SHP77 (cell line): ENCODE data around the gene ABAT.
A peak's percentile ranks its signal among the peaks of the same experiment; 100 is the strongest.
"Not testable (repeated sequence)": the region's sequence is repeated elsewhere in the genome, so short reads cannot be mapped to it uniquely, and the experiment has no call there.

Experiments
- DNase-seq, 2 experiments: peaks; one replicate each; lab custom pipeline; 2025; lab: John Stamatoyannopoulos, UW

Gene ABAT

DNA sequence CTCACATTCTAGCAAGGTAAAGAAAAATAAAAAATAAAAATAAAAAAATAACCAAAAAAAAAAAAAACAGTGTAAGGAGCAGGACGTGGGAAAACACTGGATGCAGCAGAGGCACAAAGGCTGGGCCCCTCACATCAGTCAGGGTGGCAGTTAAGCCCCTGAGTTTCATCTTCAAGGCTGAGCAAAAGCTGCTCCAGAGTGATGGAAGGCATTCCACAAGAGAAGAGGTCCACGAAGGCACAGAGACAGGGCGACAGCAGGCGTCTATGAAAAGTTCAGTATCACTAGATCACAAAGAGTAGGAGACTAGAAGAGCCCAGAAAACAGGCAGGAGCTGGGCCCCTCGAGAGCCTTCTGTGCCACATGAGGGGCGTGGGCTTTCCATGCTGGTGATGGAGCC is 111.0 kb downstream of the ABAT start:
- DNase-seq = no peak

DNA sequence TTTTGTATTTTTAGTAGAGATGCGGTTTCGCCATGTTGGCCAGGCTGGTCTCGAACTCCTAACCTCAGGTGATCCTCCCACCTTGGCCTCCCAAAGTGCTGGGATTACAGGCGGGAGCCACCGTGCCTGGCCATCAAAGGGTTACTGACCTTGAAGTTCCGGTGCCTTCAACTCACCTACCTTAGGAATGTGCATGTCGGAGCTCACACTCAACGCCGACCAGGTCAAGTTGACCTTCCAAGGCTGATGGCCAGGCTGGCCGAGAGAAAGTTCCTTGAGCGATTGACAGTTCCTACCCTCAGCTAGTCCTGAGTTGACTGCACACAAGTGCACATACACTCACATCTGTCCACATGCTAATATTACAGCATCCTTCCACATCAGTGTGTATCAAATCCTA is 111.9 kb downstream of the ABAT start:
- DNase-seq = not testable (repeated sequence)

DNA sequence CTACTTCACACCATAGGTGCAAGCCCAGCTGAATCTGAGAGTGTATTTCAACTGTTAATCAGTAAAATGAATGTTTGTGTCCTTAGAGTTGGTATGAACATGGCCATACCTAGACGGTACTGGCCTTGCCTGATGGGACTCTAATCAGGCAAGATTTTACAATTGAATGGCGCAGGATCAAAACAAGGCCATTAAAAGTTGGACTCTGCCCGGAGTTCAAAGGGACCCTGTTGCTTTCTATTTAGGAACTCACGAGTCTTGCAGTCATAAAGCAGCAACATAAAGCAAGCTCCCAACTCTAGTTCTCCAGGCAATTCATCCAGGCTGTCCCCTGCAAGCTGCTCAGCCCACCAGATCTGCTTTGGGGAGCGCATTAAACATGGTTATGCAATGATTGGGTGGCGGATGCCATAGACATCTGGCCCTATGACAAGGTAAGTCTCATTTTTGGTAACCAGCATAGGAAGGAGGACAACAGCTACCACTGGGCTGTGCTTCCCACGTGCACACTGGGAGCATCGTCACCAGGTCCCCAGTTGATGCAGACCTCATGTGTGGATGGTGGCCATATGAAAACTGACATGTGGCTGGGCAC is 114.3 kb downstream of the ABAT start:
- no peak for DNase-seq

DNA sequence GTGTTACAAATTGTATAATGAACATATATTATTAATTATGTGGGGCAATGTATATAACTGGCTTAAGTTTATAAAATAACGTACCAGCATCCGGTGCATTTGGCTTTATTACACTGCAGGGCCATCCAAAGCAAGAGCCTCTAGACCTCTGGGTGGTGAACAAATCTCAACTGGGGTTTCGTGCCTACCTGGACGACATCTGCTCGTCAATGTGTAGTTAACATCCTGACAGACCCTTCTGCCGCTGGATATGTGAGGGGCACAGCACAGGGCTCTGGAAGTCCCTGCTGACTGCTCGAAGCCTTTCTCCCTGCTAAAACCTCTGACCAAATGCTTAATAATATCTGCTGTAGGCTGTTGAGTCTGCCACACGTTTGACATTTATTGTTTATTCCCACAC is 120.7 kb downstream of the ABAT start:
- DNase-seq = no peak

DNA sequence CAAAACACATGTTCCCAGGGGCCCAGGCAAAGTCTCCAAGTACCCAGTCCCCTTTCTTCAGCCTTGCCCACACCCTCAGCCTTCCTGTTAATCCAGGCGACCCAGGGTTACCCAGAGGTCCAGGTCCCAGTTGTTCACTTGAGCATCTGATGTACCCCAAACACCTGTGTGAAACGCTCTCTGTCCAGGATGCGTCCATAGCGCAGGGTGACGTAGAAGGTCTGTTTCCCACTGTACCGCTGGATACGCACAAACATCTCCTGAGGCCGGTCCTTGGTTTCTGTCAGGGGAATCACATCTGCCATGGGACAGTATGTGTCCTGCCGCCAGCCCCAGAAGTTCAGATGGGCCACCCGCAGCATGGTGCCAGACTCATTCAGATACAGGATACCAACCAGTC is 121.4 kb downstream of the ABAT start:
- DNase-seq = no peak

DNA sequence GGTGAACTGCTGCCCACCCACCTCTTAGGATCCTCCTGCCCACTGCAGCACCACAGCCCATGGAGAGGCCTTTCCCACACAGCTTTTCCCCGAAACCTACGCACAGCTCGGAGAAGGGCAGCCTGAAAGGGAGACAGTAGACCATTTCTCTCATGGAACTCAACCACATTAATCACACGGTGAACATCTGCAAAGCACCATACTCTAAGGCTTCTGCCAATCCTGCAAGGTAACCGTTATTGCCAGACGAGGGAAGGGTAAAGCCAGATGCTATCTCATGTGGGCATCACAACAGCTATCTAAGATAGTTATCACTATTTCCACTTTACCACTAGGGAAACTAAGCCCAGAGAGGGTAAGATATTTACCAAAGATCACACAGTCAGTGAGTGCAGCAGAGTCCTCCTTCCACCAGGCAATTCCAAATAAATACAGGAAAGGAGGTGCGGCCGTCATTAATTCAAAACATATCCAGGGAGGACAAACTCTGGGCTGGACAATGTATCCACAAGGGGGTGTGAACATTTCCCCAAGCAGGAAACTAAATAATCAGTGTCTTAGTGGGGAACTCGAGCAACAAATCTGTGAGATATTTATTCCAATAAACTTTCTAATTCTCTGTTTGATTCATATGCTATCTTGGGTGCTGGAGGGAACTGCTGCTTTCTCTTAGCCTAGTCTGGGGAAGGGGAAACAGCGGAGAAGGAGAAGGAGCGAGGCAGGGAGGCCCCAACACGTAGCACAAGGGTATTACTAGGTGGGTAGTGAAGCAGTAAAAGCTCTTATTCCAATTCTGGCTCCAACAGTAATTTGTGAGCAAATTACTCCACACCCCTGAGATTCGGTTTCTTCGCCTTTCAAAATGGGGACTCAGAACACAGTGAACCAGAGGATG is 122.3 kb downstream of the ABAT start:
- no peak for DNase-seq

DNA sequence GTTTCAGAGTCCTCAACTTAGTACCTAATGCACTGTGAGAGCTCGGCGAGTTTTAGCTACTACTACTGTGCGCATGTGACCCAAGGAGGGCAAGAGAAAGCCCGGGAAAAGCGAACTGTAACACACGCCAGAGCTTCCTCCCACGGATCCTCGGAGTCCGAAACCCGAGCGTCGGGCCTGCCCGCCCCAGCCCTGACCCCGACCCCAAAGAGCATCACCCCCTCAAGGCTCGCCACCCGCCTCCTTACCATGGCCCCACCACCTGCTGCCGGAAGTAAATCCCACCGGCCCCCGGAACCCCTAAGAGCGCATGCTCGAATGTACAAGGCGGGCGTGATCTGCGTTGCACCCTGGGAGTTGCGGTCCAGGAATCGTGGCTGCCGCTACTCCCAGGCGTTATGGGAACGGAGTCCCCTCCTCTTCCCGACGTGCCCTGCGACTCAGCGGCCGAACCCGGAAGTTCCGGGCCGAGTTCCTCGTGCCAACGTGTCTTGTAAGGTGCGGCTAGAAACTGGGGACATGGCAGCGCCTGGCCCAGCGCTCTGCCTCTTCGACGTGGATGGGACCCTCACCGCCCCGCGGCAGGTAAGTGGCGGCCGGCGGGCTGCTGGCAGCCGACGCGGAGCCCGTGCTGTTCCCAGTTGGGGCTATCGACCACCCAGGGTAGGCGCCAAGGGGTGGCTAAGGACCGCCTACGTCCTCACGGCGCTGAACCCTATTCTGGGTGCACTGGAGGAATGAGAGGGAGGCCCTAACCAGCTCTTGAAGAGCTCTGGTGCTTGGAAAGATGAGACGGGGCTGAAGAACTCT is 123.2 kb downstream of the ABAT start, which contains the start of the genes PMM2 and TMEM186:
Gene PMM2 (plus strand): TSS at position 476 of the 810 bp plus-strand sequence. CDS start 44 bp downstream, at position 520.
Gene TMEM186 (minus strand): TSS at position 276 of the 810 bp plus-strand sequence. CDS start 25 bp downstream, at position 251.
- peak; percentile 95 to 97 for DNase-seq

DNA sequence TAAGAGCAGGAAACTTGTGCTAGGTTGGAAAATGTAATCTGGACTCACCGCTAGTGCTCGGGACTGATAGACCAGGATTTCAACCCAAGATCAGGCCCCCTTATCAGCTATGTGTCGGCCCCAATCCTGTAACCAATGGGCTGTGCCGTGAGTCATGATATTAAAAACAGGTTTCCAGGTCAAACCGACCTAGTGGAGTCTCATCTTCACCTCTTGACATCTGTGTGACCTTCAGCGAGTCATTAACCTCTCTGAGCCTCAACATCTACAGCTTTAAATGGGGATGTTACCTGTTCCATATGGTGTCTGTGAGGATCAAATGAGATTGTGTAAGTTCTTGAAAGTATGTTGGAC is 123.7 kb downstream of the ABAT start:
- DNase-seq = no peak

DNA sequence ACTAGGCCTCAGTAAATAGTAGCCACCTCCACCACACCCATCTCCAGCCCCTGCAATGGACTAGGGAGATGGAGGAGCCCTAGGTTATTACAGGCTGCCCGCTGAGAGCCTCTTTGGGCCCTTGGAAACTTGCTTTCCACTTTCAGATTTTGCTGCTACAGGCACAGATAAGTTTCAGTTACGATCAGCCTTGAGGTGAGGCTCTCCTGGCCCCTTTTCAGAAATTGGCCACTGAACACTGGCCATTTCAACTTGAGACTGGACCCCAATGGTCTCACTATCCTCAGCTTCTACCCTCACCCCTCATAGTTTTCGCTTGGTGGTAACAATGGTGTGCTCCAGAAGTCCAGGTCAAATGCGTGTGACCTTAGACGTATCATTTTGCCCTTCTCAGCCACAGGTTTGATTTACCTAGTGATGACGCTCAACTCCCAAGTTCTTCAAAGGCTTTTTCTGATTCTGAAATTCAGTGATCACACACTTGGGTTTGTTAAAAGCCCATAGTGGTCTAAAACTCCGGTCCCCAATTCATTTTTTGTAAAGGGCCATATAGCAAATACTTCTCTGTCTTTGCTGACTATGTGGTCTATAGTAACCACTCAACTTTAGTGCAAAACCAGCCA is 124.2 kb downstream of the ABAT start:
- no peak for DNase-seq

DNA sequence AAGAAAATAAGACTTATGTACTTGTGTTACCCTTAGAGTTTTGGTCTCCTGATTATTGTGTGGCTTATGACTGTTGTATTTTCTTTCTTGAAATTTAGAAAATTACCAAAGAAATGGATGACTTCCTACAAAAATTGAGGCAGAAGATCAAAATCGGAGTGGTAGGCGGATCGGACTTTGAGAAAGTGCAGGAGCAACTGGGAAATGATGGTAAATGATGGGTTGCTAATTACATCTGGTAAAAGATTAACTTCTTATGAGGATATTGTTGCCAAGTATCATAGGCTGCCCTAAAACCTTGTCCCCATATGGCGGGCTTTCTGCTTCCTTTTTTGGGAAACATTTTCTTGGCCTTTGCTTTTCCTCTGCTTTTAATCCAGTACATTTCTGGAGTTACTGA is 127.3 kb downstream of the ABAT start:
- no peak for DNase-seq

DNA sequence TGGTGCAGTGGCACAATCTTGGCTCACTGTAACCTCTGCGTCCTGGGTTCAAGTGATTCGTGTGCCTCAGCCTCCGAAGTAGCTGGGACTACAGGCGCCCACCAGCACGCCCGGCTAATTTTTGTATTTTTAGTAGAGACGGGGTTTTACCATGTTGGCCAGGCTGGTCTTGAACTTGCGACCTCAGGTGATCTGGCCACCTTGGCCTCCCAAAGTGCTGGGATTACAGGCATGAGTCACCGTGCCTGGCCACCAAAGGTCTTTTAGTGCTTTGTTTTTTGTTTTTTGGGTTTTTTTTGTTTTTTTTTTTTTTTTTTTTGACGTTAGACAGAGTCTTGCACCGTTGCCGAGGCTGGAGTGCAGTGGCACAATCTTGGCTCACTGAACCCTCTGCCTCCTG is 129.3 kb downstream of the ABAT start:
- DNase-seq = not testable (repeated sequence)

DNA sequence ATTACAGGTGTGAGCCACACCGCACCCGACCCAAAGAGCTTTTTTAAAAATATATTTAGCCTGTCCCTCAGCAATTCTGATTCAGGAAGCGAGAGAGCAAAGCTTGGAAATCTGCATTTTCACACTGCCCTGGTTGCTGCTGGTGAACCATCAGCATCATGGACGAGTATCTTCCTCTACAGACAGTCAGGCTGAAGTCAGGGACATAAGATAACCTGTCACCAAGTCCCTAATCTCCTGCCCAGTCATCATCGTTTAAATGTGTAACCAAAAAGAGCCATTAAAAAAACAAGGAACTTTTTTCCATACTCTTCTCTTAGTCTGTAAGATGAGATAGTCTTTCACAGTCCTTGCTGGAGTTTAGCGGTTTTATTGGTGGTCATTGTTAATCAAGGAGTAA is 129.9 kb downstream of the ABAT start:
- no peak for DNase-seq

DNA sequence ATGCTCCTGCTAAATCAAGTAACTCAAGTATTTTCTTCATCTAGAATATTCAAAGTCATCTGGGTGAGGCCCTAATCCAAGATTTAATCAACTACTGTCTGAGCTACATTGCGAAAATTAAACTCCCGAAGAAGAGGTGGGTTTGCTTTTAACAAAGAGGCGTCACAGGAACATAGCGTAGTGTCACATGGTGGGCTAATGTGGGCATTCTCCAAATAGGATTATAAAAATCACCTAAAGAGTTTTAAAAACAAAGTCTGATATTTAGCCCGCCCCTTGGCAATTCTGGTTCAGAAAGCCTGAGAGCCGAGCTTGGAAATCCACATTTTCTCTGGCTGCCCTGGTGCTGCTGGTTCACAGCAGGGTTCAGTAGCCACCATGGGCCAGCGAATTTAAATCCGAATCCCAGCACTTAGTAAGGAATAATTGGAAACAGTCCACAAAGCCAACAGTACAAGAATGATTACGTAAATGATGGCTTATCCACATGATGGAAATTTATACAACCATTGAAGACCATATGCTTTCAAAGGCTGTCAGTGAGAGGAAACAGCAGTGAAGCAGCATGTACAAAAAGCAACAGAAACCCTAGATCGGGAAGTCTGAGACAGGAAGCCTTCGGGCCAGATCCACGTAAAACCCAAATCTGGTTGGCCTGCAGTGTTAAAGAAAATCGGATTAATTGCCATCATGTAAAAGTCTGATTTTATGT is 132.0 kb downstream of the ABAT start:
- DNase-seq = no peak

DNA sequence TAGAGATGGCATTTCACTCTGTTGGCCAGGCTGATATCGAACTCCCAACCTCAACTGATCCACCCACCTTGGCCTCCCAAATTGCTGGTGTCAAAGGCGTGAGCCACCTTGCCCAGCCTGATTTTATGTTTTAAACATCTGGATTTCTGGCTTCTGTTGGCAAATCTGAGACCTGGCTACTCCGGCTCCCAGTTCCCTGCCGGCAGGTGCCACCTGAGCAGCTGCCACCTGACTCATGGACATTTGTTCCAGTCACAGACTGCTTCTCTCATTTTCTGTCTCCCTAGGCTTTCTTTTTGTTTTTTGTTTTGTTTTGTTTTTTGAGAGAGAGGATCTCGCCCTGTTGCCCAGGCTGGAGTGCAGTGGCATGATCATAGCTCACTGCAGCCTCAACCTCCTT is 132.8 kb downstream of the ABAT start:
- no peak for DNase-seq

DNA sequence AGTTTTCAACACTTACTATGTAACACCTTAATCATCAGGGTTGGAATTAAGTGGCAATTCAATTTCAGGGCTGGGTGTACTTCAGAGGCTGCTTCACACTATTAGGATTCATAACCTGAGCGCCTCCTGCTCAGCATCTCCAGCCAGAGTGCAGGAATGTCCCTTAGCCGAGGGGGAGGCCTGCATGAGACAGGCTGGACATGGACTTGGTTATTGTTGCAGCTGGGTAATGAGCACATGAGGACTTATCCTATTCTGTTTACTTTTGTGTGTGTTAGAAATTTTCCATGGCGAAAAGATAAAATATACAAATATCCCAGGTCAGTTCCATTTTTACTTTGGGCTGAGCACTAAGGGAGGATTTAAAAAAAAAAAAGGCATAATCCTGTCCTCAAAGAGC is 133.6 kb downstream of the ABAT start:
- DNase-seq = no peak

DNA sequence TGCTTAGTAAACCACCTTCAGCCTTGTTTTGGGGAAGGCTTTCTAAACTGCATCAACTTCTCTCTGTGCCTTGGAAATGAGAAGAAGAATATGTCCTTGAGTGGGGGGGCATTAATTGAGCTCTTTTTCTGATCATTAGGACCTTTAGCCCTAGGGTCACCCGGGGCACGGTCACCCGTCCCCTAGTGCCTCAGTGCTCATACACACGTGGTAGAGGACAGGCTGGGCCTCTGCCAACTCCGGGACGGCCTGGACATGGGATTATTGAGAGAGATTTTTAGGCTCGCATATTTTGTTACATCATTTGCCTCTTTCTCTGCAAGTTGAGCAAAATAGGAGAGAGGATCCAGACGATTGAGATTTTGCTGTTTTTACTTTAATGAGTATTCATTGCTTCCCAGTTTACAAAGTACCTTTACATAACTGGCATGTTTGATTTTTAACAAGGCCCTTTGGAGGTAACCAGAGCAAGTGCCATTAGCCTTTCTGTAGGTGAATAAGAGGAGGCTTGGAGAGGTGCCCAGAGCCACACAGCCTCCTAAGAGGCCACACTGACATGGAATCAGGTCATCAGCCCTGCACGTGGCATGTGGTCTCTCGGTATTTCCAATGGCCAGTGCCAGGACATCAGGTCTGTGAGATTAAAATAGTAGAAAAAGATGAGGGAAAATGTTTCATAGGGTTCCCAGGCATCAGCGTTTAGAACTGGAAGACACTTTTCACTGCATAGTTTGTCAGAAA is 134.4 kb downstream of the ABAT start:
- DNase-seq = no peak

DNA sequence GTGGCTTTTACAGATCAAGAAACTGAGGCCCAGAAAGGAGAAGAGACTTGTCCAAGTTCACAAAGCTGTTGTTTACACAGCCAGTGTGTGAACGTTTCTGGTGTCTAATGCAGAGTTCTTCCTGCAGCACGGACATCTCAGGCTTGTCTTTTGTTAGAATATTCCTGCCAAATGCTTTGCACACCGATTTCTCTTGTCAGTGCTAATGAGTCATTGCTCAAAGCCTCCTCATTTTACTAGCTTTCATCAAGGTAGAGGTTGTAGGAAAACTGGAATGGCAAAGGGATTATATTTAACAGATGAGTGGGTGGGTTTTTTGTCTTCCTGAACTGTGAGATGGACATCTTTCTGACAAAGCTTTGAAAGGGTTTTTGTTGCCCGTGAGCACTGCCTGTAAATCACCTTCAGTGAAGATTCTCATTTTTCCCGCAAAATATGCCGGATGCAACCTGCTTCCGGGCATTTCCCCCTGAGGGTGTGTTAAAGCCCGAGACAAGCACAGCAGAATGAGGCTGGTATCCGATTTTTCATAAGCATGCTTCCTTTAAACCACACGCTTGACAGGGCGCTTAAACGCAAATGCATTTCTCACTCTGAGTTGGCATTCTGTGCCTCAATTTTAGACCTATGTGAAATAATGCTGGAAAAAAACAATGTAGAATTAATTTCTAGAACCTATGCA is 137.9 kb downstream of the ABAT start:
- no peak for DNase-seq

DNA sequence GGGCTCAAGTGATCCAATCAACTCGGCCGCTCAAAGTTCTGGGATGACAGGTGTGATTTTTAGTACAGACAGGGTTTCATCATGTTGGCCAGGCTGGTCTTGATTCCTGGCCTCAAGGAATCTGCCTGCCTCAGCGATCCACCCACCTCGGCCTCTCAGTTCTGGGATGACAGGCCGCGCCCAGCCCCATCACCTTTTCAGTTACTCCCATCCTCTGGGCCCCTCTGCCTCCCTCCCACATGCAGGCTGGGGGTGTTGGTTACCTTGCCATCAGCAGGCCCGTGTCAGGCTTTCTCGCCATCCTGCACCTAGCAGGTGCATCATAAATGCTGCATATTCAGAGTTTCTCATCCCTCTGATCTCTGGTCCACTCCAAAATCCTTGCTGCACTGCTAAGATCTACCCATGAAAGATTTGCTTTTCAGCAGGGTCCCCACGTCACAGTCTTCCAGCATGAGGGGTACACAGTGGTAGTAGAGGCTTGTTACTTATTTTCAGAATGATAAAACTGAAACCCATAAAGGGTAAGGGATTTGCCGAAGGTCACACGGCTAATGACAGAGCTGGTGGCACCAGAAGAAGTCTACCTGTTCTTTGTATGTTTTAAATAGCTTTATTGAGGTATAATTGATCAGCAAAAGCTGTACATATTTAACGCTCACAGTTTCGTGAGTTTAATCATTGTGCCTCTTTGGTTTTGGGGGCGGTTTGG is 139.8 kb downstream of the ABAT start:
- DNase-seq = no peak

DNA sequence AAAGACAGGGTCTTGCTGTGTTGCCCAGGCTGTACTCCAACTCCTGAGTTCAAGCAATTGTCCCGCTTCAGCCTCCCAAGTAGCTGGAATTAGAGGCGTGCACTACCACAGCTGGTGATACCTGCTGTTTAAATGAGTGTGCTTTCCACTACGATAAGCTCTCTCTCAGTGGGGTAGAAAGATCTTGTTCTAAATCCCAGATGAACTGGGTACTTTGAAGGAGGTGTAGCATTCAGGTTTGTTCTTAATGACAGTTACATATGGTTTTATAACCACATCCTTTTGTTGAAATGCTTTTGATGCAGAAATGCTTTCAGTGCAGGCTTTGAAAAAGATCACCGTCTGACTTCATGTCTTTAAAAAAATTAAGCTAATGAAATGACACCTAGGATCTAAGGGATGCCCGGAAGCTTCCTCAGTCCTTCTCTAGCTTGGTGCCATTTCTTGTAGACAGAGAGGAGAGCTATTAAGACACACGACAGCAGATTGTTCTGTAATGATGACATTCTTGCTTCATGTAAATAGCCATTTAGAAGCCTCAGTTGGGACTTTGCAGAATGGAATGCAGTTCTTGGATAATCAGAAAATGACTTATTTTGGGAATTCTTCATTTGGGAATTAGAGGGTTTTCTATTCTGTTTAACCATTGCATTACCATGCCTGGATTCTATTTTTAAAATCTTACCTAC is 142.7 kb downstream of the ABAT start:
- DNase-seq = no peak
